ENCODE results near the gene CEP55.

CEP55 gene

GRCh38 chr10:93559490-93559889 lies 63.1 kb downstream of the CEP55 start:
- Histone ChIP-seq H3F3A (ENCODE audit: insufficient read depth, low read length) (no peaks in the 10 kb centered on the region), H3K9ac (ENCODE audit: low read length) (no peak overlapping the region), H4K20me1 (ENCODE audit: insufficient read depth, low read length) (no peaks in the 10 kb centered on the region), H3K4me1 (ENCODE audit: insufficient read depth, low read length, severe bottlenecking) (no peaks in the 10 kb centered on the region), H3K27ac (ENCODE audit: low read depth, low read length, poor library complexity, severe bottlenecking) (no peak overlapping the region), H3K36me3 (ENCODE audit: insufficient read depth, low read length) (no peaks in the 10 kb centered on the region), H3K9me2 (ENCODE audit: low read depth, low read length) (no peaks in the 10 kb centered on the region), H3K4me3 (ENCODE audit: low read depth, low read length, poor library complexity, severe bottlenecking) (no peak overlapping the region), H3K27me3 (ENCODE audit: insufficient read depth, low read length) (no peaks in the 10 kb centered on the region), H3K79me2 (ENCODE audit: insufficient read depth, low read length) (no peaks in the 10 kb centered on the region), H3K4me2 (ENCODE audit: low read length) (no peak overlapping the region), H3K9me3 (ENCODE audit: low read length) (no peaks in the 10 kb centered on the region), H2AFZ (ENCODE audit: low read length) (no peak overlapping the region)
- TF ChIP-seq EZH2 (IDR thresholded peaks at IDR 0.05; ENCODE audit: borderline replicate concordance, low read length) = no peak

- no peaks in the 10 kb centered on the region for H3K9me3 ChIP-seq (ENCODE audit: low read length)
- H3K4me2 ChIP-seq (ENCODE audit: low read length) = no peak overlapping the region
- no peak for TF ChIP-seq CTCF (IDR thresholded peaks at IDR 0.05; ENCODE audit: low read length)
- no peak for TF ChIP-seq EZH2 (IDR thresholded peaks at IDR 0.05; ENCODE audit: borderline replicate concordance, low read length)
- no peaks in the 10 kb centered on the region for H4K20me1 ChIP-seq (ENCODE audit: insufficient read depth, low read length)
- no peak overlapping the region for H2AFZ ChIP-seq (ENCODE audit: low read length)
- H3K36me3 ChIP-seq (ENCODE audit: insufficient read depth, low read length) = no peaks in the 10 kb centered on the region
- H3F3A ChIP-seq (ENCODE audit: insufficient read depth, low read length) = no peaks in the 10 kb centered on the region
- no peaks in the 10 kb centered on the region for H3K79me2 ChIP-seq (ENCODE audit: insufficient read depth, low read length)
- H3K9me2 ChIP-seq (ENCODE audit: low read depth, low read length) = no peaks in the 10 kb centered on the region
- no peaks in the 10 kb centered on the region for H3K27me3 ChIP-seq (ENCODE audit: insufficient read depth, low read length)
- H3K4me3 ChIP-seq (ENCODE audit: low read depth, low read length, poor library complexity, severe bottlenecking) = no peak overlapping the region
- no peak overlapping the region for H3K27ac ChIP-seq (ENCODE audit: low read depth, low read length, poor library complexity, severe bottlenecking)
- H3K9ac ChIP-seq (ENCODE audit: low read length) = no peak overlapping the region
- no peaks in the 10 kb centered on the region for H3K4me1 ChIP-seq (ENCODE audit: insufficient read depth, low read length, severe bottlenecking)
Measured at GRCh38 chr10:93560541-93560940, 64.1 kb downstream of the CEP55 start.

GRCh38 chr10:93565446-93565845 lies 69.0 kb downstream of the CEP55 start:
- Histone ChIP-seq H3K4me2 (ENCODE audit: low read length) (no peak overlapping the region), H3K36me3 (ENCODE audit: insufficient read depth, low read length) (no peaks in the 10 kb centered on the region), H3K9ac (ENCODE audit: low read length) (no peak overlapping the region), H3K4me1 (ENCODE audit: insufficient read depth, low read length, severe bottlenecking) (no peaks in the 10 kb centered on the region), H3F3A (ENCODE audit: insufficient read depth, low read length) (no peaks in the 10 kb centered on the region), H3K9me2 (ENCODE audit: low read depth, low read length) (no peaks in the 10 kb centered on the region), H3K27ac (ENCODE audit: low read depth, low read length, poor library complexity, severe bottlenecking) (no peak overlapping the region), H4K20me1 (ENCODE audit: insufficient read depth, low read length) (no peaks in the 10 kb centered on the region), H3K4me3 (ENCODE audit: low read depth, low read length, poor library complexity, severe bottlenecking) (no peak overlapping the region), H2AFZ (ENCODE audit: low read length) (no peak overlapping the region), H3K27me3 (ENCODE audit: insufficient read depth, low read length) (no peaks in the 10 kb centered on the region), H3K9me3 (ENCODE audit: low read length) (no peaks in the 10 kb centered on the region), H3K79me2 (ENCODE audit: insufficient read depth, low read length) (no peaks in the 10 kb centered on the region)
- TF ChIP-seq EZH2 (IDR thresholded peaks at IDR 0.05; ENCODE audit: borderline replicate concordance, low read length) = no peak
- TF ChIP-seq CTCF (IDR thresholded peaks at IDR 0.05; ENCODE audit: low read length) = no peak

GRCh38 chr10:93566435-93567276 lies 70.2 kb downstream of the CEP55 start, which contains the start of gene FFAR4:
FFAR4 (plus strand) TSS chr10:93566665; CDS start chr10:93566721, 56 bp downstream.
- Histone ChIP-seq H3K27me3 (ENCODE audit: insufficient read depth, low read length) (no peaks in the 10 kb centered on the region), H2AFZ (ENCODE audit: low read length) (no peak within 1 kb of the TSS), H3K9ac (ENCODE audit: low read length) (no peak within 1 kb of the TSS), H3K4me1 (ENCODE audit: insufficient read depth, low read length, severe bottlenecking) (no peaks in the 10 kb centered on the region), H4K20me1 (ENCODE audit: insufficient read depth, low read length) (no peaks in the 10 kb centered on the region), H3K9me3 (ENCODE audit: low read length) (no peaks in the 10 kb centered on the region), H3K4me2 (ENCODE audit: low read length) (no peak within 1 kb of the TSS), H3K4me3 (ENCODE audit: low read depth, low read length, poor library complexity, severe bottlenecking) (no peak within 1 kb of the TSS), H3K27ac (ENCODE audit: low read depth, low read length, poor library complexity, severe bottlenecking) (no peak within 1 kb of the TSS), H3K36me3 (ENCODE audit: insufficient read depth, low read length) (no peaks in the 10 kb centered on the region), H3F3A (ENCODE audit: insufficient read depth, low read length) (no peaks in the 10 kb centered on the region), H3K9me2 (ENCODE audit: low read depth, low read length) (no peaks in the 10 kb centered on the region), H3K79me2 (ENCODE audit: insufficient read depth, low read length) (no peaks in the 10 kb centered on the region)
- TF ChIP-seq EZH2 (IDR thresholded peaks at IDR 0.05; ENCODE audit: borderline replicate concordance, low read length) (no peak), CTCF (IDR thresholded peaks at IDR 0.05; ENCODE audit: low read length) (no peak)

Measured in OCI-LY1 (cell line).